GM12875 (cell line): ENCODE data around the gene KLK15.
A peak's percentile ranks its signal among the peaks of the same experiment; 100 is the strongest.

Source experiments
- H3K4me3 ChIP-seq: one replicate; pipeline ENCODE4 v1.5.1; 2011; ENCODE audit warnings: low read depth, low read length, control low read depth
- CTCF ChIP-seq: IDR thresholded peaks from 2 replicates; pipeline ENCODE4 v1.5.1; 2011; ENCODE audit warnings: low read depth, mild to moderate bottlenecking, control low read depth, inconsistent platforms, low read length, moderate library complexity, borderline replicate concordance; ENCODE audit not compliant: insufficient read depth

KLK15 gene

GRCh38 chr19:50833117-50833801 is at the start of gene KLK15:
Gene KLK15, minus strand, starts transcription at chr19:50833574. Its CDS starts 2,082 bp downstream, at chr19:50831492.
- no peak for TF ChIP-seq CTCF
- no peak within 1 kb of the TSS for H3K4me3 ChIP-seq

GRCh38 chr19:50882188-50882587 is 48.8 kb upstream of the KLK15 start:
- no peak overlapping the region for H3K4me3 ChIP-seq
- peak; percentile 7; the same call in 1 of the 2 replicates for TF ChIP-seq CTCF

GRCh38 chr19:50880241-50880640 is 46.9 kb upstream of the KLK15 start:
- no peak overlapping the region for H3K4me3 ChIP-seq
- no peak for TF ChIP-seq CTCF

- TF ChIP-seq CTCF: no peak
- H3K4me3 ChIP-seq: no peak overlapping the region
These were observed 45.5 kb upstream of the KLK15 start for GRCh38 chr19:50878851-50879250.

GRCh38 chr19:50877338-50877737 is 44.0 kb upstream of the KLK15 start:
- TF ChIP-seq CTCF: no peak
- no peak overlapping the region for H3K4me3 ChIP-seq

- no peak for TF ChIP-seq CTCF
- no peak overlapping the region for H3K4me3 ChIP-seq
These were observed 43.1 kb upstream of the KLK15 start for GRCh38 chr19:50876456-50876855.

- TF ChIP-seq CTCF: no peak
- peak overlapping the region; percentile 10 for H3K4me3 ChIP-seq
These were observed 42.5 kb upstream of the KLK15 start for GRCh38 chr19:50875795-50876422.
